Measurements from ENCODE around the gene FOXN1. TPM values are rescaled to one million over a fixed set of nuclear protein-coding genes. Genes with fewer than 3 reads are reported as not detected.
"Not testable (repeated sequence)": the region's sequence is repeated elsewhere in the genome, so short reads cannot be mapped to it uniquely, and the experiment has no call there.

Gene FOXN1
- polyA plus RNA-seq, 3 donors: 0.01 to 0.03 TPM; not detected in 1

- H3K27ac ChIP-seq (ENCODE audit: low read depth, low read length): no peak overlapping the region
- WGBS, 3 donors: 70 to 79% (median 78%) methylated on average over 7 of the region's 7 CpGs
These were observed 12.4 kb downstream of the FOXN1 start for GRCh38 chr17:28518578-28518977.

- 41 to 77% (median 52%) methylated on average over 5 of the region's 5 CpGs for WGBS, 3 donors
- no peak overlapping the region for H3K27ac ChIP-seq (ENCODE audit: low read depth, low read length)
These were observed 13.1 kb downstream of the FOXN1 start for GRCh38 chr17:28519236-28519635.

GRCh38 chr17:28520687-28521086 lies 14.5 kb downstream of the FOXN1 start:
- H3K27ac ChIP-seq (ENCODE audit: low read depth, low read length): no peak overlapping the region
- WGBS, 3 donors: 61 to 91% (median 89%) methylated on average over 6 of the region's 6 CpGs

- 68 to 71% (median 70%) methylated on average over 15 to 21 of the region's 21 CpGs for WGBS, 3 donors
- no peak overlapping the region for H3K27ac ChIP-seq (ENCODE audit: low read depth, low read length)
These were observed 15.3 kb downstream of the FOXN1 start for GRCh38 chr17:28521311-28522085.

- 90 to 97% (median 94%) methylated on average over 4 of the region's 4 CpGs for WGBS, 3 donors
- not testable (repeated sequence) for H3K27ac ChIP-seq (ENCODE audit: low read depth, low read length)
These were observed 16.1 kb downstream of the FOXN1 start for GRCh38 chr17:28522281-28522680.

- WGBS, 3 donors: 79 to 90% (median 87%) methylated on average over 6 of the region's 6 CpGs
- H3K27ac ChIP-seq (ENCODE audit: low read depth, low read length): no peak overlapping the region
These were observed 17.0 kb downstream of the FOXN1 start for GRCh38 chr17:28523186-28523585.

- no peak overlapping the region for H3K27ac ChIP-seq (ENCODE audit: low read depth, low read length)
These were observed 17.7 kb downstream of the FOXN1 start for GRCh38 chr17:28523876-28524275.

GRCh38 chr17:28524476-28525424 lies 18.6 kb downstream of the FOXN1 start:
- H3K27ac ChIP-seq (ENCODE audit: low read depth, low read length): no peak overlapping the region
- WGBS, 3 donors: 85 to 88% (median 86%) methylated on average over 25 of the region's 25 CpGs

More at GRCh38 chr17:28523876-28524275, 17.7 kb downstream of the FOXN1 start:
- WGBS, 3 donors: 88 to 90% (median 88%) methylated on average over 15 of the region's 15 CpGs

- H3K27ac ChIP-seq (ENCODE audit: low read depth, low read length): no peak overlapping the region
- 52 to 77% (median 75%) methylated on average over 8 of the region's 8 CpGs for WGBS, 3 donors
These were observed 20.2 kb downstream of the FOXN1 start for GRCh38 chr17:28526381-28526780.

- WGBS, 3 donors: 89 to 94% (median 93%) methylated on average over 2 of the region's 2 CpGs
- H3K27ac ChIP-seq (ENCODE audit: low read depth, low read length): no peak overlapping the region
These were observed 21.1 kb downstream of the FOXN1 start for GRCh38 chr17:28527181-28527681.

GRCh38 chr17:28527859-28528258 lies 21.7 kb downstream of the FOXN1 start:
- 24 to 96% (median 86%) methylated on average over 2 of the region's 2 CpGs for WGBS, 3 donors
- no peak overlapping the region for H3K27ac ChIP-seq (ENCODE audit: low read depth, low read length)

- H3K27ac ChIP-seq (ENCODE audit: low read depth, low read length): no peak overlapping the region
These were observed 22.3 kb downstream of the FOXN1 start for GRCh38 chr17:28528327-28529012.

GRCh38 chr17:28529013-28529400 lies 22.9 kb downstream of the FOXN1 start:
- 90 to 95% (median 92%) methylated on average over 3 of the region's 3 CpGs for WGBS, 3 donors
- no peak overlapping the region for H3K27ac ChIP-seq (ENCODE audit: low read depth, low read length)

More at GRCh38 chr17:28528327-28529012, 22.3 kb downstream of the FOXN1 start:
- 73 to 88% (median 78%) methylated on average over 9 of the region's 9 CpGs for WGBS, 3 donors

- 87 to 89% (median 88%) methylated on average over 4 of the region's 4 CpGs for WGBS, 3 donors
- no peak overlapping the region for H3K27ac ChIP-seq (ENCODE audit: low read depth, low read length)
These were observed 24.1 kb downstream of the FOXN1 start for GRCh38 chr17:28530250-28530649.

- no peak overlapping the region for H3K27ac ChIP-seq (ENCODE audit: low read depth, low read length)
- WGBS, 3 donors: 76 to 80% (median 77%) methylated on average over 7 of the region's 7 CpGs
These were observed 24.8 kb downstream of the FOXN1 start for GRCh38 chr17:28530926-28531325.

- 72 to 92% (median 78%) methylated on average over 7 of the region's 7 CpGs for WGBS, 3 donors
- H3K27ac ChIP-seq (ENCODE audit: low read depth, low read length): no peak overlapping the region
These were observed 26.2 kb downstream of the FOXN1 start for GRCh38 chr17:28532050-28532960.

- H3K27ac ChIP-seq (ENCODE audit: low read depth, low read length): no peak overlapping the region
- 74 to 82% (median 81%) methylated on average over 16 of the region's 16 CpGs for WGBS, 3 donors
These were observed 27.1 kb downstream of the FOXN1 start for GRCh38 chr17:28533091-28533807.

Data from adipose tissue (tissue), 3 donors.